ENCODE measurements around the gene MAP4K2.

MAP4K2 gene

DNA sequence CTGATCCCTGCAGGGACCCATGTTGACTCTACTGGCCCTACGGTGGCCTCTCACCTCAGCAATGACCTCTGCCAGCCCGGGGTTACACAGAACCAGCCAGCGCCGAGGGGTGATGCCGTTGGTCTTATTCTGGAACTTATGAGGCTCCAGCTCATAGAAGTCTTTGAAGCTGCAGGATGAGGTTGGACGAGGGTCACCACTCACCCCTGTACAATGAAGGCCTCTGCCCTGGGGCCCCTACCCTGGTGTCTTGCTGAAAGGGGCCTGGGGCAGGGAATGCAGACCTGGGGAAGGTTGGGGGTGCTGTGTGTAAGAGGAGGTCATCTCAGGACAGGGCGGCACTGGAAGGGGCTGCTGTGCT lies 50.0 kb downstream of the MAP4K2 start:
- H3K4me3 Mint-ChIP-seq, result no peak overlapping the region
- ATAC-seq (peak; percentile 11), DNase-seq (no peak)
- H3K4me1 Mint-ChIP-seq, result peaks cover 48% of the 10 kb centered on the region
- H3K9me3 Mint-ChIP-seq, result no peaks in the 10 kb centered on the region
- H3K27me3 Mint-ChIP-seq, result no peaks in the 10 kb centered on the region
- peak overlapping the region in 1 of 2 donors; percentile 75 for H3K27ac Mint-ChIP-seq

DNA sequence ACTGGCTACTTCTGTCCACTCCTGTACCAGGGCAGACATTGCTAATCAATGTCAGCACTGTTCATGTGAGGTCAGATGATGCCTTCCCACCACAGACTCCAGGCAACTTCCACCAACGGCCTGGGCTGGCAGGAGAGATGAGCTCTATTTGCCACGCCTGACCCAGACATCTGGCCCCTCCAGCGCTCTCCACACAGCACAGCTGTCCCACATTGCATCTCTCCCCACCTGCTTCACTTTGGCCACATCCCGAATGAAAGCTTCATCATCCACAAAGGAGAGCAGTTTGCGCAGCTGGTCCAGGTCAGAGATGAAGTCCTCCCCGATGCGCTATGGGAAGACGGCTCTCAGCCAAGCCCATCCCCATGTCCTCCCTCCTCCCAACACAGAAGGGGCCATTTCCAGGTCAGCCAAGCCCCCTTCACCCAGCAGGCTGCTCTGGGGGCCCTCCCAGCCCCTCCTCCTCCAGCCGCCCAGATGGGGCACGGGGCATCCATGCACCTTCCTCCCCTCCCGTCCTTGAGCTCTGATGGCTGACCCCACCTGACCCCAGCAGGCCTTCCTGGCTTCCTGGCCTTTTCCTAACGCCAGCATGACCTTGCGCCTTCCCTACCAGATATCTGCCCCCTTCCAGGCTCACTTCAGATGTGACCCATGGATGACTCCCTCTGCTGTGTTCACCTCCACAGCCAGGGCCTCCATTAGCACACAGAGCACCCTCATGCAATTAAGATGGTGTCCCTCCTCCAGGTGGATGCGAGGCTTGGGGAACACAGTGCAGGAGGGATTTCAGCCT lies 50.6 kb downstream of the MAP4K2 start:
- Mint-ChIP-seq H3K4me3 (no peak overlapping the region), H3K4me1 (peaks cover 43% of the 10 kb centered on the region), H3K9me3 (no peaks in the 10 kb centered on the region), H3K27ac (peak overlapping the region in 1 of 2 donors; percentile 75), H3K27me3 (no peaks in the 10 kb centered on the region)
- ATAC-seq (no peak), DNase-seq (no peak)

DNA sequence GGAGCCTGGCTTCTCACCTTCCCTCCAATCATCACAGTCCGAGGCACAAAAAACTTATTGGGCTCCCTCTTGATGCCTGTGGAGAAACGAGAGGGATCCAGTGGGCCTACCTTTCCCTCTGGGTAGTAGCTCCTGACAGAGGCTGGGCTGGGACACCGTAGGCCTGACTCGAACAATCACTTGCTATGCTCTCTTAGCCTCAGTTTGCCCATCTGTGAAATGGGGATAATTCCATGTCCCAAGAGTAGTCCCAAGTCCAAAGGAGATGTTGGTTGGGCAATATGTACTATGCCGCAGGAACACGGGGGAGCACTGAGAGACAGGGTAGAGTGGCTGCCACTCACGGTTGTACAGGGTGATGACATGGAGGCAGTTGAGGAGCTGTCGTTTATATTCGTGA lies 51.4 kb downstream of the MAP4K2 start:
- ATAC-seq (no peak), DNase-seq (no peak)
- peak overlapping the region in 1 of 2 donors; percentile 46 for H3K27ac Mint-ChIP-seq
- no peak overlapping the region for H3K4me3 Mint-ChIP-seq
- no peaks in the 10 kb centered on the region for H3K27me3 Mint-ChIP-seq
- peaks cover 41% of the 10 kb centered on the region for H3K4me1 Mint-ChIP-seq
- H3K9me3 Mint-ChIP-seq, result no peaks in the 10 kb centered on the region

DNA sequence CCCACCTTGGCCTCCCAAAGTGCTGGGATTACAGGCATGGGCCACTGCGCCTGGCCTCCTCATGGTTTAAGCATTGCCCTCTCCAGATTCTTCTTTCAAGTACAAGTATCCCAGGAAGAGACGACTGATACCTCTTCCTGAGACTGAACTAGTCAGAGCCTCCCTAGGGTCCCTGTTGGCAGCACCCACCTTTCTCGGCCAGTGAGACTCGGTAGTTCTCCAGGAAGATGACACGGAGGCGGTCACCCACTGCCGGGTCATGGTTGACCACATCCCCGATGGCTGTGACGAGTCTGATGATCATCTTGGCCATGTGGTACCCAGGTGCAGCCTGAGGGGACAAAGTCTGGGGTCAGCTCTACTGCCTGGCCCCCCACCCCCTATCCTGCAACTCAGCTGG lies 51.9 kb downstream of the MAP4K2 start:
- DNase-seq (no peak), ATAC-seq (no peak)
- peak overlapping the region in 1 of 2 donors; percentile 10 for H3K27ac Mint-ChIP-seq
- H3K27me3 Mint-ChIP-seq, result no peaks in the 10 kb centered on the region
- no peaks in the 10 kb centered on the region for H3K9me3 Mint-ChIP-seq
- H3K4me1 Mint-ChIP-seq, result peaks cover 46% of the 10 kb centered on the region
- no peak overlapping the region for H3K4me3 Mint-ChIP-seq

DNA sequence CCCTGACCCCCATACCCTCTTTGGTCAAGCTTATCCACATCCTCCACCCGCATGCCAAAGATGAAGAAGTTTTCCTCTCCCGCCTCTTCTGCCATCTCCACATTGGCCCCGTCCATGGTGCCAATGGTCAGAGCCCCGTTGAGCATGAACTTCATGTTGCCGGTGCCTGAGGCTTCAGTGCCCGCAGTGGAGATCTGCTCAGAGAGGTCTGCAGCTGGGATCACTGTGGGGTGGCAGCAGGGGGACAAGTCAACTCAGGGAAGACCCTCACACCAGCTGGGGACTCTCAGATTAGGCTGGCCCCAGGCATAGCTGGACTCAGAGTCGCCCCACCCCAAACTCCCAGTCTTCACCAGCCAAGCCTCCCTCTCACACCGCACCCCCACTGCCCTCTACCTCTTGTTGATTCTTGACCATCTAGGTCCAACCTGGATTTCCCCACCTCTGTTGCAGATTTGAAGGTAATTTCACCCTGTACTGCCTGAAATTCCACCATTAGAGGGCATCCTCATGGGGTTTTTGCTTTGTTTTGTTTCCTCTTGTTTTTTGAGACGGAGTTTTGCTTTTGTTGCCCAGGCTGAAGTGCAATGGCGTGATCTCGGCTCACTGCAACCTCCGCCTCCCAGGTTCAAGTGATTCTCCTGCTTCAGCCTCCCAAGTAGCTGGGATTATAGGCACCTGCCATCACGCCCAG lies 52.5 kb downstream of the MAP4K2 start:
- Mint-ChIP-seq H3K4me1 (peaks cover 52% of the 10 kb centered on the region), H3K4me3 (no peak overlapping the region), H3K27ac (peak overlapping the region in 1 of 2 donors; percentile 88), H3K27me3 (no peaks in the 10 kb centered on the region), H3K9me3 (no peaks in the 10 kb centered on the region)
- ATAC-seq, result no peak
- DNase-seq, result no peak

DNA sequence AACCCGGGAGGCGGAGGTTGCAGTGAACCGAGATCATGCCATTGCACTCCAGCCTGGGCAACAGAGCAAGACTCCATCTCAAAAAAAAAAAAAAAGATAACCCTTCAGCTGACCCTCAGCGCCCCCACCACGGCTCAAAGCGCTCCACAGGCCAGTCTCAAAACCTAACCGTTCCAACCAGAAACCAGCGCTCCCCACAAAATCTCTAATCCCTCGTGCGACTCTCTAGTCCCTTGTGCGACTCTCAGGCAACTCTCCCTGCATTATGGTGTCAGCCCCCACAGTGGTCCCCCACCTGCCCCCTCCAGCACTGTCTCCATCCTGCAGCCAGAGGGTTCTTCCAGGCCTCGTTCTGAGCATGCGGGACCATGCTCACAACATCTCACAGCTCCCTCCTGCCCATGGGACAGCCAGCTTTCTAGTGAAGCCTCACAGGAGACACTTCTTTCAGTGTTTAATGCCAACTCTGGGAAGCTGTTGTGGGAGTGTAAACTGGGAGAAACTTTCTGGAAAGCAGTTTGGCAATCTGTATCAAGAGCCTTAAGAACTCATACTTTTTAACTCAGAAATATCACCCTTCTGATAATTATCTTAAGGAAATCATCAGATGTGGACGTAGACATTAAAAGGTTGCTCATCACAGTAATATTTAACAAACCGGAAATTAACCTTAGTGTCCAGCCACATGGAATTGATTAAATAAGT lies 54.9 kb downstream of the MAP4K2 start:
- DNase-seq, result no peak
- Mint-ChIP-seq H3K27me3 (no peaks in the 10 kb centered on the region), H3K4me3 (no peak overlapping the region), H3K9me3 (no peaks in the 10 kb centered on the region), H3K27ac (no peak overlapping the region), H3K4me1 (peaks cover 53% of the 10 kb centered on the region)
- no peak for ATAC-seq

DNA sequence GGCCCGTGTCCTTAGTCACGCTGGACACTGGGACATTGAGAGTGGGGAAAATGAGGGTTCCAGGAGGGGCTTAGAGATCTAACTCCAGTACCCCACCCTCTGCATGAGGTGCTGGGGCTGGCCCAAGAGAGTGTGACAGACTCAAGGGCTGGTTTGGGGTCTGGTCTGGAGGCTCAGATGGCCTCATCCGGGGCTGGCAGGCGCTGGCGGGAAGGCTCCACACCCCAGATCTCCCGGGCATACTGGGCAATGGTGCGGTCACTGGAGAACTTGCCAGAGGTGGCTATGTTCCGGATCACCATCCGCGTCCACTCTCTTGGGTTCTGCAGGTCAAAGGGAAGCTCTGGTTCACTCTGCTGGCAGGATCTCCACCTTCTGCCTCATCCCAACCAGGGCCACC lies 56.5 kb downstream of the MAP4K2 start:
- H3K4me3 Mint-ChIP-seq, result peak overlapping the region in 1 of 2 donors; percentile 12
- no peak for ATAC-seq
- DNase-seq, result no peak
- H3K9me3 Mint-ChIP-seq, result no peaks in the 10 kb centered on the region
- peak overlapping the region in 1 of 2 donors; percentile 51 for H3K27ac Mint-ChIP-seq
- H3K27me3 Mint-ChIP-seq, result no peaks in the 10 kb centered on the region
- peaks cover 49% of the 10 kb centered on the region for H3K4me1 Mint-ChIP-seq

DNA sequence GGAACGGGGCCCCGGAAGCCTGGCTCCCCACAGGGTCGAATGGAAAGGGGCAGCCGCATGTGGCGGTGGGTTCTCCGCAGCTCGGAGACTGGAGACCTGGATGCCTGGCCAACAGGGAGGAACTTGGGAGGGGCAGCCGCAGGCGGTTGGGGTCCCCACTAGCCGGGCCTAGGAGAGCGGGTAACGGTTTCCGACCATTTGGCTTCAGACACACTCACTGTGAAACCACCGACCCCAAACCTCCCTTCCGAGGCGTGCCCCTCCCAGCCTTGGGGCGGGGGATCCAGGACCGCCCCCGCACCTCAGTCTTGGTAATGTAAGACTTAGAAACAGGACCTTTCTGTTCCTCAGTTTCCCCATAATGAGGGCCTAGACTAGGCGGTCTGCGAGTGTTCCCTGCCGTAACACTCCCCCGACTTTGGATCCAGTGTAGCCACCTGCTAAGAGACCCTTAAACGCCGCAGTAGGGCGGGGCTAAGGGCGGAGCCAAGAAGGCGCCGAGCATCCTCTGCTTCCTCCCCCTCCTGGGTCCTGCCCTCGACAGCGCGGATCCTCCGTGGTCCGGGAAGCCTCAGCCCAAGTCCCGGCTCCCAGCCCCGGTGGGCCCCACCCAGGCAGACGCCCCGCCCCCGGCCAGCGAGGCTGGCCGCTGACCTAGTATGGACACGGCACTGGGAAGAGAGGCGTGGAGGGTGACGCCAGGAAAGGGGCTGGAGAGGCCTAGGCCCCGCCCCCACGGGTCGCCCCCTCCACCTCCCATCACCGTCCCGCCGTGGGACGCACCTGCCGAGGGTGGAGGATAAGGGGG lies 57.3 kb downstream of the MAP4K2 start:
- ATAC-seq (peak; percentile 62), DNase-seq (peak; percentile 77 to 85)
- Mint-ChIP-seq H3K27ac (peak overlapping the region; percentile 45 to 97), H3K9me3 (no peaks in the 10 kb centered on the region), H3K4me1 (peaks cover 52% of the 10 kb centered on the region), H3K27me3 (no peaks in the 10 kb centered on the region), H3K4me3 (peak overlapping the region; percentile 90 to 93)

DNA sequence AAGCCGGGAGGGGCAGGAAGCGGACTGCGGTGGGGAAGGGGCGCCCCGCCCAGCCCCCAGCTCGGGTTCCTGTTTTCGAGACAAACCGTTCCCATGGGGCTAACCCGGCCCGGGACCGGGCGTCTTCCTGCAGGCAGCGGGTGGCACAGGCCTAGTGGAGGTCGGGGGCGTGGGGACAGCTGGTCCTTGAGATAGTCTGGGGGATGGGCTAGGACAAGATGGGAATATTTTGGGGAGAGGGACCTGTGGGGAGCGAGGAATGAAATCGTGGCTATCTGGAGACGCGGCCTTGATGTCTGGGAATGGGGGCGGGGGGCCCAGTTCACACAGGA lies 57.9 kb downstream of the MAP4K2 start:
- ATAC-seq (peak; percentile 55), DNase-seq (peak; percentile 57 to 87)
- peak overlapping the region; percentile 45 to 97 for H3K27ac Mint-ChIP-seq
- no peaks in the 10 kb centered on the region for H3K9me3 Mint-ChIP-seq
- H3K4me1 Mint-ChIP-seq, result peaks cover 52% of the 10 kb centered on the region
- no peaks in the 10 kb centered on the region for H3K27me3 Mint-ChIP-seq
- peak overlapping the region; percentile 90 to 93 for H3K4me3 Mint-ChIP-seq

DNA sequence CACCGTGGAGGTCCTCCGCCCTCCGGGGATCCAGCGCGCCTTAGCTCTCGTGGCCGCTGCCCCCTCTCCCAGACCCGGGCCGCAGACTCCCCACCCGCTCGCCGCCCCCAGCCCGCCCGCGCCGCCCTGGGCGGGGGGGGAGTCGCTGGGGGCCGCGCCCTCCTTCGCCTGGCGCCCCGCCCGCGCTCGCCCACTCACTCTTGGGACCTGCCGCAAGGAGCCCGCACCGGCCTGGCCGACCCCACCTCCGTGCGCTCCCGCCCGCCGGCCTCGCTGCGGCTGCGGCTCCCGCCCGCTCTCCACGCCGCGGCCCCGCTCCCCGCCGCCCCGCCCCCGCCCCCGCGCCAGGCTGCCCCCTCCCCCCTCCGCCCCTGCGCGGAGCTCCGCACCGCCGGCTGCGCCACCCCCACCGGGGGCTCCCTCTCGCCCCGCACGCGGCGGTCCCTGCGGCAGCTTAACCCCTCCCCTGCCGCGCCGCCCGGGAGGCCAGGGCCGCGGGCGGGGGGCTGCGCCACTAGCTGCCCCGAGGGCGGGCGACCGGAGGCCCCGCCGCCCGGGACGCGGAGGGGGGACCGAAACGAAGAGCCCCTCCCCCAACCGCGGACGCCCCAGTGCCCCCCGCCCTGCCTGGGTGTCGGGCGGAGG lies 58.3 kb downstream of the MAP4K2 start:
- Mint-ChIP-seq H3K4me3 (peak overlapping the region; percentile 92 to 93), H3K27me3 (no peaks in the 10 kb centered on the region), H3K4me1 (peaks cover 54% of the 10 kb centered on the region), H3K9me3 (no peaks in the 10 kb centered on the region), H3K27ac (no peak overlapping the region)
- ATAC-seq (peak; percentile 2), DNase-seq (peak in 1 of 2 donors; percentile 52)

DNA sequence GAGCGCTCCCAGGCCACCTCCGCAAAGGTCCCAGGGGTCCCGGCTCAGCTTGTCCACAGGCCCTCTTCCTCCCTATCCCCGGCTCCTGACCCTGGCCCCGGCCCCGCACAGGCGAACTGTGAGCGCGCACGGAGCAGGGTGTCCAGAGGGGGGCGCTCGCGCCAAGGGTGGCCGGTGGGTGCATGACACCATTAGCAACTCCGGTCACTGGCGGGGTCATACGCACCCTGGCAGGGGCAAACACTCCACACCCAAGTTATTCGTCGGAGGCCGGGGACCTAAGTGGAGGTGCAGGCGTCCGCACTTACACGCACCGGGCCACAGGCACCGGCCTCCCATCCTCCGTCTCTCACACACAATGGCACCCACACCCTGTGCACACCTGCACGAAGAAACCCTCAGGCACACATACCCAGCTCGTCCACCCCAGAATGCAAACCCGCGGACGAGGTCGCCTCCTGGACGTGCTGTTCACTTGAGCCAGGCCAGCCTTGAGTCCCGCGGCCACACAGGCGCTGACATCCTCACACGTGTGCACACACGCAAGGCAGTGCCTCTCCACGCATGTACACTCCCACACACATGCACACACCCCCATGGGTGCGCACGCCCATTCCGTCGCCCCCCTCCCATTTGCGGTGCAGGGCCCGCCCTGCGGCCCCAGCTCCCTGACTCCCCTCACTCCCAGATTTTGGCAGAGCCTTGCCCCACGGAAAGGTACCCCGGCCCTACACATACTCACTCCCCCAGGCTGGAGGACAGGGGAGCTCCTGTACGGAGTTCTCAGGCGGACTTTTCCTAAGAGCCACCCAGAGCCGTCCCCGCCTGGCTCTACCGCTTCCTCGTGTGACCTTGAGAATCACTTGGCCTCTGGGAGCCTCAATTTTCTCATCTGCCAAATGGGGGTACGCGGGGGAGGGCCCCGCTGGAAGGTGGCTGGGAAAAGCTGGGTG lies 59.1 kb downstream of the MAP4K2 start, which contains the start of gene RASGRP2:
RASGRP2 (minus strand) TSS at position 552 of the 953 bp plus-strand sequence. CDS start 1,276 bp downstream, outside the sequence.
- ATAC-seq, result peak; percentile 66
- no peaks in the 10 kb centered on the region for H3K9me3 Mint-ChIP-seq
- peak within 1 kb of the TSS; percentile 24 to 71 for H3K27ac Mint-ChIP-seq
- peaks cover 58% of the 10 kb centered on the region for H3K4me1 Mint-ChIP-seq
- no peaks in the 10 kb centered on the region for H3K27me3 Mint-ChIP-seq
- peak within 1 kb of the TSS; percentile 92 to 93 for H3K4me3 Mint-ChIP-seq
- DNase-seq, result peak; percentile 89 to 90

DNA sequence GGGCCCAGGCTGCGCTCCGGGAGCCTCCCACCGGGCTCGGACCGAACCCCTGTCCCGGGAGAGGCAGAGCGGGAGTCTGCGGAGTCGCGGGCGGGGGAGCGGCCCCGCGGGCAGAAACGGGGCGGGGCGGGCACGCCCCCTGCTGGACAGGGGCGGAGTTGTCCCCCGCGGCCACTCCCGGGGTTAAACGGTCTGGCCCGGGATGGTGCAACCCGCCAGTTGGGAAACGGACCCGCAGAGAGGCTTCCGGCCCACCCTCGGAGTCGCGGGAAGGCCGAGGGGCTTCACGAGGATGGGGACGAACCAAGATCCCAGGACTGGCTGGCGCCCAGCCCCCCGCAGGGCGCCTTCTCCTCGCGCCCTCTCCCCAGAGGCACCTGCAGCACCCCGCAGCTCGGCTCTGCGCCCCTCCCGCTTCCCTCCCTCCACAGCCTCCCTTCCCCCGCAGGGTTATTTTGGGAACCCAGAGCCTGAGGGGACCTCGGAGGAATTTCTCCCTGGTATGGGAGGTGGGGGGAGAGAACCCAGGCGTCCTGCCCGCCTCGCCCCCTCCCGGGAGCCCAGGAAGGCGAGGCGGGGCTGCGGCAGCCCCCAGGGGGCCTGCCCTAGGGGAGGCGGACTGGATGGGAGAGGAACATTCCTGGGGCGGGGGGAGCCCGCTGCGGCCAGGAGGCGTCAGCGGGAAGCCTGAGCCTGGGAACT lies 60.0 kb downstream of the MAP4K2 start:
- no peaks in the 10 kb centered on the region for H3K27me3 Mint-ChIP-seq
- H3K9me3 Mint-ChIP-seq, result no peaks in the 10 kb centered on the region
- H3K4me3 Mint-ChIP-seq, result peak overlapping the region; percentile 84 to 92
- peaks cover 58% of the 10 kb centered on the region for H3K4me1 Mint-ChIP-seq
- H3K27ac Mint-ChIP-seq, result no peak overlapping the region
- ATAC-seq, result peak; percentile 30
- DNase-seq, result peak; percentile 77 to 87

DNA sequence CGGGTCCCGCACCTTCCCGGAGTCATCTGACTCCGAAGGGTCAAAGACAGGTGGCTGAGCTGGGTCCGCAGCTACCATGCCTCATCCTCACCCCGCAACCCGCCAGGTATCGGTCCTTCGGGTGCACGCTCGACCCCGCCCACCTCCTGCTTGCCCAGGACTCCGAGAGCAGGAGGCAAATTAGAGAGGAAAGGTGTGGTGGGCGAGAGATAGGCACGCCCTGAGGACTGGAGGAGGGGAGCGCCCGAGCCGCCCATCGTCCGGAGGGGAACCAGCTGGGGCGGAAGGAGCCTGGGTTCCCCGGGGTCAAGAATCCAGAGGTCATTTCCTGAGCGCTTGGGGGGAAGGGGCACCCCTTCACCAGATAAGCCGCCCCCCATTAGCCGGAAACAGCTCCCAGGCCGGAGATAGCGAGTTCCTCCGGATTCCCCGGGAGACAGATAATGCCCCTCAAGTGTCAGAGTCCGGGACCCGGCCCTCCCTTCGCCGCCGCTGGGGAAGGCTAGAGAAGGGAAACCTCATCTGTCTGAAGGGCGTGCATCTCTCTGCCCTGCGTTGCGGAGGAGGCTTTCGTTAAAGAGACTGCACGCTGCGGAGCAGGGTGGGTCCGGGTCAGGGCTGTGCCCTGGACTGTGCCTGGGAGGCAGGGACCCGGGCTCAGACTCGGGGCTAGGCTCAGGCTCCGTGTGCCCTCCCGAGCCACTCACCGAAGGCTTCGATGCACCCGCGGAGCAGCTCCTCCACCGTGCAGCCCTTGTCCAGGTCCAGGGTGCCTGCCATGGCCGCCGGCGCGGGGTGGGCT lies 60.7 kb downstream of the MAP4K2 start:
- ATAC-seq (peak; percentile 13), DNase-seq (peak in 1 of 2 donors; percentile 50)
- Mint-ChIP-seq H3K27ac (peak overlapping the region in 1 of 2 donors; percentile 80), H3K4me1 (peaks cover 59% of the 10 kb centered on the region), H3K27me3 (no peaks in the 10 kb centered on the region), H3K9me3 (no peaks in the 10 kb centered on the region), H3K4me3 (peak overlapping the region; percentile 76 to 84)
